HG02943 (cell line): Measurements from ENCODE around the gene ARID5B.

Source experiments
- ATAC-seq: cut with Tn5 transposase; IDR thresholded peaks from one replicate; pipeline ENCODE4 v1.9.1; 2021; ENCODE audit warnings: mild to moderate bottlenecking, low read depth, moderate library complexity; ENCODE audit not compliant: unreplicated experiment

Gene ARID5B

GRCh38 chr10:62112300-62112699 lies 210.8 kb downstream of the ARID5B start:
- no peak for ATAC-seq

- ATAC-seq, result no peak
These were observed 211.5 kb downstream of the ARID5B start for GRCh38 chr10:62112963-62113362.

- ATAC-seq, result no peak
These were observed 212.2 kb downstream of the ARID5B start for GRCh38 chr10:62113680-62114079.

DNA sequence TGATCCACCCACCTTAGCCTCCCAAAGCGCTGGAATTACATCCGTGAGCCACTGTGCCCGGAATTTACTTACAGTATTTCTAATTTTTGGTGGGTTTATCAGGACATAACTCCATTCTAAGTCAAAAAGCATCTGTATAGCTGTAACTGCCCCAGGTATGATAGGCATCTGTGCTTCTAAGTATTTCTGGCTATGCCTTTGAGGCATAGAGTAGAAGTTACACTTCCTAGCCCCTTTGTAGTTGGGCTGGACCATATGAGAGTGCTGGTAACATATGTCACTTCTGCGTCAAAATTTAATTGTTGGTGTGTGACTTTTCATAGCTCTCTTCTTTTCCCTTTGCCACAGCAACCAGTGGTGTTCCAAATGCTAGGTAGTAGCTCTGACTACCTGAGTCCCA lies 213.8 kb downstream of the ARID5B start:
- no peak for ATAC-seq

DNA sequence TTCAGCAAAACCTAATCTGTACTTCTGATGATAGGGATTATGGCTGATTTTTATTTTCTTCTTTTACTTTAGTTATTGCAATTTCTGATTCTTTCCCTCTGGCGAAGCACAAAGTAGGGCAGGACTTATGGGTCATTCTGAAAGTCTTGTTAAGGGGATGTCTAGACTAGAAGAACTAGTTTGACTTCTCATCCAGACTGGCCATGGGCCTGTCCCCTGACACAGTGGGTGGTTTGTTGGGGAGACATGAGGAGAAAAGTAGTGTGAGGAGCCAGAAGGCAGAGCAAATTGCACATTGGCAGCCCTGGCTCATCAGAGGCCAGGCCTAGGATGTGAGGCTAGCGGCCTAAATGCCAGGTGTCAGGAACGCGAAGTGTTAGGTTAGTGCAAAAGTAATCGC lies 214.3 kb downstream of the ARID5B start:
- ATAC-seq, result no peak

DNA sequence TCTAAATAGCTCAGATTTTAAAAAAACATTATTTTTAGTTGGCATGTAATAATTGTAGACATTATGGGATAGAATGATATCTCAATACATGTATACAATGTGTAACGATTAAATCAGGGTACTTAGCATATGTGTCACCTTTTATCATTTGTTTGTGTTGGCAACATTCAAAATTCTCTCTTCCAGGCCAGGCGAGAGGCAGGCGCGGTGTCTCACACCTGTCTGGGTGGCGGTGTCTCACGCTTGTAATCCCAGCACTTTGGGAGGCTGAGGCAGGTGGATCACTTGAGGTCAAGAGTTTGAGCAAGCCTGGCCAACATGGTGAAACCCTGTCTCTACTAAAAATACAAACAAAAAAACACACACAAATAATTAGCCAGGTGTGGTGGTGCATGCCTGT lies 215.4 kb downstream of the ARID5B start:
- ATAC-seq, result no peak

DNA sequence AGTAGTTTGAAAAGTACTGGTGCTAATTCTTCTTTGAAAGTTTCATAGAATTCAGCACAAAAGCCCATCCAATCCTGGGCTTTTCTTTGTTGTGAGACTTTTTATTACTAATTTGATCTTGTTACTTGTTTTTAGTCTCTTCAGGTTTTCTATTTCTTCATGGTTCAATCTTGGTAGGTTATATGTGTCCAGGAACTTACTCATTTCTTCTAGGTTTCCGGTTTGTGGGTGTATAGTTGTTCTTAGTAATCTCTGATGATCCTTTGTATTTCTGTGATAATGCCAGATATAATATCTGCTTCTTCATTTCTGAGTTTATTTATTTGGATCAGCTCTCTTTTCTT lies 219.7 kb downstream of the ARID5B start:
- ATAC-seq, result no peak

GRCh38 chr10:62127975-62128374 lies 226.5 kb downstream of the ARID5B start:
- no peak for ATAC-seq

DNA sequence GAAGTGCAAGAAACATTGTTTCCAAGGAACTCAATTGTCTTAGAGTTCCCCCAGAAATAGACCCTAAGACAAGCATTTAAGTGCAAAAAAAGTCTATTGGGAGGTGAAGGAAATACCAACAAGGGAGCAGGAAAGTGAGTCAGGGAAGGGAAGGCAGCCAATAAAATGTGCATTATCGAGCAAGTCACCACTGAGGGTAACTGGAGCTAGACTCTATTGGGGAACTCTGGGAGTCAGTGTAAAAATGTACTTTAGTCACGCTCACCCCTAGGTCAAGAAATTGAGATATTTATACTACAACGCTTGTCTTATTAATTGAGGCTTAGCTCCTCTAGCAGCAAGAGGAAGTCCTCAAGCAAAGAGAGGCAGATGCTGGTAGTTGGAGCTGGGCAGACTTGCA lies 229.4 kb downstream of the ARID5B start:
- ATAC-seq, result no peak

- no peak for ATAC-seq
These were observed 230.2 kb downstream of the ARID5B start for GRCh38 chr10:62131724-62132123.

GRCh38 chr10:62133618-62134017 lies 232.1 kb downstream of the ARID5B start:
- ATAC-seq, result peak; percentile 83

DNA sequence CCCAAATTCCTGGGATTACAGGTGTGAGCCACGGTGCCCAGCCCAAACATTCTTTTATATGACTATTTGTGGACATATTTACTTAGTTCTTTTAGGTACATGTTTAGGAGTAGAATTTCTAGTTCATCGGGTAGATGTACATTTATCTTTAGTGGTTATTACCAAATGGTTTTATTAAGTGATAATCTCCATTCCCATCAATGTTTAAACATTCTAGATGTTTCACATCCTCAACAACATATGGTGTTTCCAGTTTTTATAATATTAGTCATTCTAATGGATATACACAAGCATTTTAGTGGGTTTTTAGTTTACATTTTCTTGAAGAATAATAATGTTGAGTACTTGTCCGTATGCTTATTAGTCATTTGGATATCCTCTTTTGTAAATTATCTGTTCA lies 235.4 kb downstream of the ARID5B start:
- no peak for ATAC-seq
